ENCODE results near the gene STK24.

STK24 gene

GRCh38 chr13:98482476-98483444 lies 94.1 kb downstream of the STK24 start:
- no peaks in the 10 kb centered on the region for H3K9me2 ChIP-seq (replicated peaks; ENCODE audit: control insufficient read depth, low read length)
- peaks cover 23% of the 10 kb centered on the region; the same call in 1 of the 2 replicates for H4K20me1 ChIP-seq (ENCODE audit: control insufficient read depth, insufficient read depth, low read depth, low read length)
- no peak overlapping the region for H3K27ac ChIP-seq (ENCODE audit: low read depth, low read length)
- no peaks in the 10 kb centered on the region for H3K27me3 ChIP-seq (ENCODE audit: control insufficient read depth, low read length)
- TF ChIP-seq EZH2phosphoT487 (IDR thresholded peaks at IDR 0.05; ENCODE audit: borderline replicate concordance, low read length) (no peak), CTCF (IDR thresholded peaks at IDR 0.05; ENCODE audit: low read depth, low read length, poor library complexity, severe bottlenecking) (no peak)
- H3K79me2 ChIP-seq (ENCODE audit: control insufficient read depth, low read length): peaks cover 94% of the 10 kb centered on the region
- H3K36me3 ChIP-seq (ENCODE audit: control insufficient read depth, low read length): peaks cover 39% of the 10 kb centered on the region
- no peak overlapping the region for H3K4me2 ChIP-seq (ENCODE audit: low read length)
- peaks cover 13% of the 10 kb centered on the region for H3K4me1 ChIP-seq (ENCODE audit: control insufficient read depth, low read length)
- no peaks in the 10 kb centered on the region for H3F3A ChIP-seq (ENCODE audit: control insufficient read depth, insufficient read depth)
- H3K4me3 ChIP-seq (ENCODE audit: low read length): no peak overlapping the region
- H3K9me3 ChIP-seq (ENCODE audit: control insufficient read depth, insufficient read depth, low read length): no peaks in the 10 kb centered on the region

- Histone ChIP-seq H3K4me1 (ENCODE audit: control insufficient read depth, low read length) (peaks cover 20% of the 10 kb centered on the region), H3K36me3 (ENCODE audit: control insufficient read depth, low read length) (peaks cover 47% of the 10 kb centered on the region), H3K4me3 (ENCODE audit: low read length) (no peak overlapping the region), H3K79me2 (ENCODE audit: control insufficient read depth, low read length) (peaks cover 93% of the 10 kb centered on the region), H3K9me2 (replicated peaks; ENCODE audit: control insufficient read depth, low read length) (no peaks in the 10 kb centered on the region), H3K9me3 (ENCODE audit: control insufficient read depth, insufficient read depth, low read length) (no peaks in the 10 kb centered on the region), H3K4me2 (ENCODE audit: low read length) (no peak overlapping the region), H3K27me3 (ENCODE audit: control insufficient read depth, low read length) (no peaks in the 10 kb centered on the region), H3F3A (ENCODE audit: control insufficient read depth, insufficient read depth) (no peaks in the 10 kb centered on the region), H3K27ac (ENCODE audit: low read depth, low read length) (no peak overlapping the region), H4K20me1 (ENCODE audit: control insufficient read depth, insufficient read depth, low read depth, low read length) (0 out of 2 replicates have a peak, but pooled peaks cover 16% of the 10 kb centered on the region)
- TF ChIP-seq EZH2phosphoT487 (IDR thresholded peaks at IDR 0.05; ENCODE audit: borderline replicate concordance, low read length): no peak
- TF ChIP-seq CTCF (IDR thresholded peaks at IDR 0.05; ENCODE audit: low read depth, low read length, poor library complexity, severe bottlenecking): no peak
Observed at GRCh38 chr13:98480915-98481877, 95.7 kb downstream of the STK24 start.

GRCh38 chr13:98479496-98480003 lies 97.4 kb downstream of the STK24 start:
- Histone ChIP-seq H3K79me2 (ENCODE audit: control insufficient read depth, low read length) (peaks cover 84% of the 10 kb centered on the region), H3K27me3 (ENCODE audit: control insufficient read depth, low read length) (no peaks in the 10 kb centered on the region), H3F3A (ENCODE audit: control insufficient read depth, insufficient read depth) (no peaks in the 10 kb centered on the region), H3K4me3 (ENCODE audit: low read length) (no peak overlapping the region), H3K4me1 (ENCODE audit: control insufficient read depth, low read length) (peaks cover 20% of the 10 kb centered on the region), H3K27ac (ENCODE audit: low read depth, low read length) (no peak overlapping the region), H3K36me3 (ENCODE audit: control insufficient read depth, low read length) (peaks cover 60% of the 10 kb centered on the region), H3K4me2 (ENCODE audit: low read length) (no peak overlapping the region), H3K9me2 (replicated peaks; ENCODE audit: control insufficient read depth, low read length) (no peaks in the 10 kb centered on the region), H3K9me3 (ENCODE audit: control insufficient read depth, insufficient read depth, low read length) (peaks cover 9% of the 10 kb centered on the region; the same call in 1 of the 2 replicates), H4K20me1 (ENCODE audit: control insufficient read depth, insufficient read depth, low read depth, low read length) (0 out of 2 replicates have a peak, but pooled peaks cover 8% of the 10 kb centered on the region)
- TF ChIP-seq CTCF (IDR thresholded peaks at IDR 0.05; ENCODE audit: low read depth, low read length, poor library complexity, severe bottlenecking): no peak
- no peak for TF ChIP-seq EZH2phosphoT487 (IDR thresholded peaks at IDR 0.05; ENCODE audit: borderline replicate concordance, low read length)
